ENCODE measurements around the gene RILP.

Gene RILP

GRCh38 chr17:1639549-1640180, 10.0 kb downstream of the RILP start:
- TF ChIP-seq CTCF (IDR thresholded peaks at IDR 0.05; ENCODE audit: insufficient read depth, low read length, poor library complexity, severe bottlenecking) = no peak
- Histone ChIP-seq H3K36me3 (ENCODE audit: control insufficient read depth, insufficient read depth, low read length) (no peaks in the 10 kb centered on the region), H3K27me3 (replicated peaks; ENCODE audit: control insufficient read depth, insufficient read depth, low read length) (no peaks in the 10 kb centered on the region), H3K4me3 (replicated peaks; ENCODE audit: low read depth, low read length) (no peak overlapping the region)
- DNase-seq (ENCODE audit: extremely low read depth, insufficient read length) = no peak

GRCh38 chr17:1638624-1639300, 10.9 kb downstream of the RILP start:
- no peak for TF ChIP-seq CTCF (IDR thresholded peaks at IDR 0.05; ENCODE audit: insufficient read depth, low read length, poor library complexity, severe bottlenecking)
- DNase-seq (ENCODE audit: extremely low read depth, insufficient read length) = no peak
- Histone ChIP-seq H3K36me3 (ENCODE audit: control insufficient read depth, insufficient read depth, low read length) (no peaks in the 10 kb centered on the region), H3K4me3 (replicated peaks; ENCODE audit: low read depth, low read length) (no peak overlapping the region), H3K27me3 (replicated peaks; ENCODE audit: control insufficient read depth, insufficient read depth, low read length) (no peaks in the 10 kb centered on the region)

- Histone ChIP-seq H3K36me3 (ENCODE audit: control insufficient read depth, insufficient read depth, low read length) (no peaks in the 10 kb centered on the region), H3K4me3 (replicated peaks; ENCODE audit: low read depth, low read length) (no peak overlapping the region), H3K27me3 (replicated peaks; ENCODE audit: control insufficient read depth, insufficient read depth, low read length) (no peaks in the 10 kb centered on the region)
- DNase-seq (ENCODE audit: extremely low read depth, insufficient read length) = no peak
- no peak for TF ChIP-seq CTCF (IDR thresholded peaks at IDR 0.05; ENCODE audit: insufficient read depth, low read length, poor library complexity, severe bottlenecking)
Observed at GRCh38 chr17:1638171-1638590, 11.5 kb downstream of the RILP start.

- no peaks in the 10 kb centered on the region for H3K36me3 ChIP-seq (ENCODE audit: control insufficient read depth, insufficient read depth, low read length)
- no peaks in the 10 kb centered on the region for H3K27me3 ChIP-seq (replicated peaks; ENCODE audit: control insufficient read depth, insufficient read depth, low read length)
- no peak for TF ChIP-seq CTCF (IDR thresholded peaks at IDR 0.05; ENCODE audit: insufficient read depth, low read length, poor library complexity, severe bottlenecking)
- DNase-seq (ENCODE audit: extremely low read depth, insufficient read length) = no peak
- no peak overlapping the region for H3K4me3 ChIP-seq (replicated peaks; ENCODE audit: low read depth, low read length)
Observed at GRCh38 chr17:1636732-1637285, 12.9 kb downstream of the RILP start.

GRCh38 chr17:1635675-1636465, 13.8 kb downstream of the RILP start:
- Histone ChIP-seq H3K36me3 (ENCODE audit: control insufficient read depth, insufficient read depth, low read length) (no peaks in the 10 kb centered on the region), H3K27me3 (replicated peaks; ENCODE audit: control insufficient read depth, insufficient read depth, low read length) (no peaks in the 10 kb centered on the region), H3K4me3 (replicated peaks; ENCODE audit: low read depth, low read length) (no peak overlapping the region)
- no peak for TF ChIP-seq CTCF (IDR thresholded peaks at IDR 0.05; ENCODE audit: insufficient read depth, low read length, poor library complexity, severe bottlenecking)
- no peak for DNase-seq (ENCODE audit: extremely low read depth, insufficient read length)
